ENCODE data around the gene BACE1-AS.

The BACE1-AS gene

GRCh38 chr11:117279711-117280376 is 11.3 kb upstream of the BACE1-AS start:
- no peak for DNase-seq (ENCODE audit: low spot score)
- no peak for TF ChIP-seq CTCF (IDR thresholded peaks at IDR 0.05; ENCODE audit: extremely low read depth, missing control alignments)

GRCh38 chr11:117281159-117281558 is 10.0 kb upstream of the BACE1-AS start:
- no peak for TF ChIP-seq CTCF (IDR thresholded peaks at IDR 0.05; ENCODE audit: extremely low read depth, missing control alignments)
- no peak for DNase-seq (ENCODE audit: low spot score)

- no peak for TF ChIP-seq CTCF (IDR thresholded peaks at IDR 0.05; ENCODE audit: extremely low read depth, missing control alignments)
Measured at GRCh38 chr11:117281869-117282268, 9.3 kb upstream of the BACE1-AS start.

GRCh38 chr11:117282956-117283355 is 8.2 kb upstream of the BACE1-AS start:
- TF ChIP-seq CTCF (IDR thresholded peaks at IDR 0.05; ENCODE audit: extremely low read depth, missing control alignments): no peak
- no peak for DNase-seq (ENCODE audit: low spot score)

More at GRCh38 chr11:117281869-117282268, 9.3 kb upstream of the BACE1-AS start:
- no peak for DNase-seq (ENCODE audit: low spot score)

- TF ChIP-seq CTCF (IDR thresholded peaks at IDR 0.05; ENCODE audit: extremely low read depth, missing control alignments): no peak
- DNase-seq (ENCODE audit: low spot score): no peak
Measured at GRCh38 chr11:117284053-117284452, 7.1 kb upstream of the BACE1-AS start.

- TF ChIP-seq CTCF (IDR thresholded peaks at IDR 0.05; ENCODE audit: extremely low read depth, missing control alignments): no peak
- DNase-seq (ENCODE audit: low spot score): no peak
Measured at GRCh38 chr11:117286588-117286987, 4.6 kb upstream of the BACE1-AS start.

GRCh38 chr11:117287668-117288067 is 3.5 kb upstream of the BACE1-AS start:
- no peak for DNase-seq (ENCODE audit: low spot score)
- no peak for TF ChIP-seq CTCF (IDR thresholded peaks at IDR 0.05; ENCODE audit: extremely low read depth, missing control alignments)
